Activated CD4-positive, alpha-beta T cell treated with anti-CD3 and anti-CD28 coated beads, Interleukin-2, Interleukin-4, amounts not matched to agents 100 ng/mL and 50 ng/mL, durations not matched to agents 16 hours and 8 hours (primary cell): ENCODE results near the gene DGKI.
"Not testable (repeated sequence)": the region's sequence is repeated elsewhere in the genome, so short reads cannot be mapped to it uniquely, and the experiment has no call there.

ENCODE experiments used
- DNase-seq: peaks from one replicate; pipeline ENCODE4 v3.0.0-alpha.2; 2020; ENCODE audit warnings: low spot score

Gene DGKI

GRCh38 chr7:137462847-137463246 lies 383.9 kb downstream of the DGKI start:
- peak; percentile 28 for DNase-seq

- no peak for DNase-seq
Observed at GRCh38 chr7:137462074-137462715, 384.6 kb downstream of the DGKI start.

DNA sequence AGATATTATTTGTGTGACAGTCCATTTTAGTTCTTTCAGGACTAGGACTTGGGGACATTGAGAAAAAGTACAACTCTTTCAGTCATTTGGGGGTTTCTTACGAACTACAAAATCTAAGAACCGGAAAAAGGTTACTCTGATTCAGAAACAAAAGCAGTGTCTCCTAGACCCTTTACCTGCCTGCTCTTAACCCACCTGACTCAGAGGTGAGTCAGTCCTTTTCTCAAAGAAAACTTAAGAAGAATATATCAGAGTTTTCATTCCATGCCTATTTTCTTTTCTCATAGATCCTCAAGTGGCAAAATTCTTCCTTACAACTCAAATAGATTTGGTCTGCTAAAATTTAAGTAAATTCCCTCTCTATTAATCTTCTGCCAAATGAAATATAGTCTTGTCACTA lies 388.4 kb downstream of the DGKI start:
- no peak for DNase-seq

GRCh38 chr7:137454767-137455166 lies 392.0 kb downstream of the DGKI start:
- DNase-seq = no peak

DNA sequence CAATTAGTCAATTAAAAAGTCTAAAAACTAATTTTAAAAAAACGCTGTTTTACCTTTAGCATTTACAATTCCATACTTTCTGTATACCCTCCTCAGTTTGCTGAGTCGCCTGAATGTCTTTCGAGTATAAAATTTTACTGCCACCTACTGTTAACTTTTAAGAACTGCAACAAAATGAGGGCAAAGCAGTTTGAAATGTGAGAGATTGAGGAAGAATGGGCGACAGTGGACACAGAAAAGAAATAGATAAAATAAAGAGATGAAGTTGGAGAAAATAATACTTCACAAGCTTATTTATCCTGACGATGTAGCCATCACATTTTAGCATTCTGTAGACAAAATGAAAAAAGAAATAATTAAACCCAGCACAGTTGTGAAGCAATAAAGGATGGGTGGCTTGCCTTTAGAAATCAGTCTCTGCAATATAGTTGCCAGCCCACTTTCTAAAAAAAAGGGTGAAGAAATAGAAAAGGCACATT lies 392.5 kb downstream of the DGKI start:
- DNase-seq = peak; percentile 46

DNA sequence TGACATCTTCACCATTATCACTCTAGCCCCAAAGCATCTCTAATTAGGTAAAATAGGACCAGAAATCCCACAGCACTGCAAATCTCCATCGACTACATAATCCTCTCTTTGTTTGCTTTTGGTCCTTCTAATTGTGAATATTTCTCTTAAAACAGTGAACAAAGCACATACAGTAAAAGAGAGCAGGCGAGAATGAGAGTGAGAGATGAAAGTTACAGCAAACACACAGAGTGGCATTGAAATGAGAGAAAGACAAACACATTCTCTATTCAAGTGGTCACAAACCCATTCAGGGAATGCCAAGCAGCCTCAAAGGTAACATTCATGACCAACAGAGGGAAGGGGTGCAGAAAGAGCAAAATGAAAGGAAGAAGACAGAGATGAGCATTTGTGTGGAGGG lies 393.4 kb downstream of the DGKI start:
- DNase-seq = no peak

- DNase-seq = no peak
Observed at GRCh38 chr7:137449016-137449415, 397.8 kb downstream of the DGKI start.

DNA sequence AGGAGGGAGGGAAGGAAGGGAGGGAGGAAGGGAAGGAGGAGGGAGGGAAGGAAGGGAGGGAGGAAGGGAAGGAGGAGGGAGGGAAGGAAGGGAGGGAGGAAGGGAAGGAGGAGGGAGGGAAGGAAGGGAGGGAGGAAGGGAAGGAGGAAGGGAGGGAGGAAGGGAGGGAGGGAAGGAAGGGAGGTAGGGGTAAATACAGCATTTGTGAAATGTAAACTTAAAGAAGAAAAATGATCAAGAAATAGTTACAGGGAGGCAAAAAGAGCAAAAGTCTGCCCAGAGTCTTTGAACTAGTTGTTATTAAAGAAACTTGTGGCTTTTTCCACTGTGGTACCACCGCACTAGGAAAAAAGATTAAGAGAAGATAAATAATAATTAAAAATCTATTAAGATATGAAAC lies 398.2 kb downstream of the DGKI start:
- DNase-seq = not testable (repeated sequence)

GRCh38 chr7:137446025-137446424 lies 400.7 kb downstream of the DGKI start:
- DNase-seq = no peak

GRCh38 chr7:137445268-137445667 lies 401.5 kb downstream of the DGKI start:
- no peak for DNase-seq

DNA sequence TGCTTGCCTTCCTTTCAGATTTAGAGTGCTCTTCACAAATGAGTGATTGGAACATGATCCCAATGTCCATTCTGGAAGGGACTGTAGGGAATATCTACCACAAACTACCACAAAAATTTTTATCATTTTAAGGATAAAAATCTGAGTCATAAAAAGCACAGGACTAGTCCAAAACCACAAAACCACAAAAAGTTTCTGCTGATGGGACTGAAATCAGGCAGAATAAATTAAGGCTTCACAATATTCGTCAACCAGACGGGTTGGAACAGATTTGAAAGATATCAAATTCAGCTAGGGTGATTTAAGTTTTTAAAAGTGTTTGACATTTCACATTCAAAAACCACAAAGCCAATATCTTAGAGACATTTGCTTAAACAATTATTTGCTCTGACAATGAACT lies 403.2 kb downstream of the DGKI start:
- DNase-seq = no peak

DNA sequence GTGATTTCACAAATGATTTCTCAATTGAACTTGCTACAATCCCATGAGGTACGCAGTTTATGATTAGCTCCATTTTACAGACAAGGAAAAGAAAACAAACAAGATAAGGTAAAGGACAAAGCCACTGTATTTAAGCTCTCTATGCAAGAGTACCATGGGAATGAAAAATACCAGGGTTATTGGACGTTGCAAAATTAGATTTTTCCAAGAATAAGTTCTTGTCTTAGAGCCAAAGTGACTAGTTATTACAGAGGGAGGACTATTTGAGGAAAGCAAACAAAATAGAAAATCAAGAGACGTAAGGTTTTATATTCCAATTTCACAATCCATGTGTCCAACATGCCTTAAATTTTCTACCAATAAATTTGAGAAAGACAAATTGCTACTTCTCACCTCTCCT lies 405.3 kb downstream of the DGKI start:
- no peak for DNase-seq

- no peak for DNase-seq
Observed at GRCh38 chr7:137439829-137440825, 406.6 kb downstream of the DGKI start.

- no peak for DNase-seq
Observed at GRCh38 chr7:137434946-137435345, 411.8 kb downstream of the DGKI start.

GRCh38 chr7:137434530-137434929 lies 412.2 kb downstream of the DGKI start:
- DNase-seq = no peak

- DNase-seq = no peak
Observed at GRCh38 chr7:137423321-137423720, 423.5 kb downstream of the DGKI start.

DNA sequence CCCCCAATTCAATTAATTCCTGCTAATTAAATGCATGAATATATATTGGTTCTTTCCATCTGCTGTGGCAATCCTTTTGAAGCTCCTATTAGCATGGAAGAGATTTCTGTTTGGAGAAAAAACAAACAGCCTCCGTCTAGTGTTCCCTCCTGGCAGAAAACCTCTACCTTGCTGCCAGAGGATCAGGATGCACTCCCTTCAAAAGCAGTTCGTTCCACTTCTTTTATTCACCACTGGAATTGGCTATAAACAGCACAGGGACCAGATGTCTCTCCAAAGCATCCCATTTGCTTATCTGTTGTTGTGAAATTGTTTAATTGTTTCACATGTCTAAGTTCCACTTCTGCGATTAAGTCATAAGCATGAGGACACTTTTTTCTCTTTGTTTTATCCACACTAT lies 425.4 kb downstream of the DGKI start:
- DNase-seq = no peak

DNA sequence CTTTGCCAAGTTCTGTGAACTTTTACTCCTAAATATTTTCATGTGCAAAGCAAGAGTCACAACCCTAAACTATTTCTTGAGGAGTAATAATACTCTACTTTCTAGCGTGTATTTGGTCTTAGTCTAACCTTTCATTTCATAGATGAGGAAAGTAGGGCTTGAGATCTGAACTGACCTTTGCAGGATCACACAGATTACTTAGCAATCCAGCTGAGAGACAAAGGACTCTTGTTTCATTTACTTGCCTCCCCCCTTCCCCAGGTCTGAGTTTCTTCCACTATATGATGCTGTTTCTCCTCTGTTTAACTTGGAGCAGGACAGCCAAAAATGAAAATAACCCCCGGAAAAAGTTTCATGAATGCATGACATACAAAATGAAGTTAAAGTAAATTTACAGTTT lies 427.9 kb downstream of the DGKI start:
- no peak for DNase-seq

- no peak for DNase-seq
Observed at GRCh38 chr7:137417464-137417863, 429.3 kb downstream of the DGKI start.

DNA sequence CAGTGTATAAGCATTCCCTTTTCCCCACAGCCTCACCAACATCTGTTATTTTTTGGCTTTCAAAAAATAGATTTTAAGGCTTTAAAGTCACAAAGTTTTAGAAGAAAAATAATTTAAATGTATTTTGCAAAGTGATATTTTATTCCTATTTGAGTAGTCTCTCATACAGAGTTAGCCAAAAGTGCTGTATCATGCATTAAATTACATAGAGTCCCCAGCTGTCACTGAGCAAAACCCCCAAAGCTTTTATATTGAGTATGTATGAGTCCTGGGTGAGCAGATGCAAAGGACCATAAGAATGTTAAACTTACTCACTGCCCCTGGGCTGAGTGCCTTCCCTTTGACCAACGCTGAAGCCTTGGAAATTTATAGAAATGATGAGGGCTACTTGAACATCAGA lies 432.9 kb downstream of the DGKI start:
- DNase-seq = no peak

DNA sequence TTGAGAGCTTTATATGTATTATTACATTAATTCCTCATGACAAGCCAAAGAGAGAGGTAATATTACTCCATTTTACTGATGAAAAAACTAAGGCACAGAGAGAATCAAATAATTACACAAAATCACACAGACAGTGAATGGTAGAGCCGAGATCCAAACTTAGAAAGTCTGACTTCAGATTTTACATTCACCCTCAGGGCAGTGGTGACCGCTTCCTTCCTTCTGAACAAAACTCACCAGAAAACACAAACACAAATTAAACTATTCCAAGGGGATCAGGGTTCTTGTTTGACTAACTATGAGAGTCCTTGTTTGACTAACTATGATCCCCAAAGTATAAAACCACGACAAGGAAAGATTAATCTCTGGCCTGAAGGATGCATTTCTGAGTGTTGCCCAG lies 435.3 kb downstream of the DGKI start:
- DNase-seq = no peak

DNA sequence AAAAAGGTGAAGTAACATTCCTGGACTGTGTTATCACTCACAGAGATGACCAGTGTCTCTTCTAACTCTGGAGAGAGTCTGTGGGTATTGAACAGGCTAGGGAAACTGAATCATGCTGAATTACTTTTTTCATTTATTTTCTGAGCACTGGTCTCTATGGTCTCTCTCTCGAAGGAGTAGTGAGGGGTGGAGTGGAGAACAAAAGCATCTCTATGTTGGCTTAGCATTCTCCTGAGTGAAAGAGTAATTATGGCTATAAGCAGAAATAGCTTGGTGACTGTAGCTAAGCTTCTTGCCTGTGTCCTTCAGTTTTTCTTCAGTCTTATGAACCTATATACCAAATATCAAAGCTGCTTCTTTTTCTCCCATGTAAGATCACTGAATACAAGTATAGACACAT lies 438.6 kb downstream of the DGKI start:
- DNase-seq = no peak

GRCh38 chr7:137407078-137407477 lies 439.7 kb downstream of the DGKI start:
- no peak for DNase-seq
